Type B pancreatic cell (in vitro differentiated cells): ENCODE results near the gene EIF3I. TPM values are rescaled to one million over a fixed set of nuclear protein-coding genes. Genes with fewer than 3 reads are reported as not detected.

Source experiments
- DNase-seq: peaks from one replicate; pipeline ENCODE4 v3.0.0; 2021; ENCODE audit warnings: mixed read lengths; ENCODE audit not compliant: unreplicated experiment; ENCODE audit errors: extremely low spot score
- H3K27ac Mint-ChIP-seq: 2 replicates; pipeline ENCODE4 v1.8.0; 2021; ENCODE audit warnings: mild to moderate bottlenecking, mixed read lengths
- H3K27me3 Mint-ChIP-seq: 2 replicates; pipeline ENCODE4 v1.8.0; 2021; ENCODE audit warnings: mixed read lengths
- H3K36me3 Mint-ChIP-seq: 2 replicates; pipeline ENCODE4 v1.8.0; 2021; ENCODE audit warnings: mixed read lengths
- H3K4me1 Mint-ChIP-seq: one replicate; pipeline ENCODE4 v1.8.0; 2021; ENCODE audit warnings: mixed read lengths; ENCODE audit not compliant: unreplicated experiment
- H3K4me3 Mint-ChIP-seq: 2 replicates; pipeline ENCODE4 v1.8.0; 2021; ENCODE audit warnings: mild to moderate bottlenecking, mixed read lengths
- H3K9me3 Mint-ChIP-seq: 2 replicates; pipeline ENCODE4 v1.8.0; 2021; ENCODE audit warnings: mixed read lengths
- long read RNA-seq: library from polyadenylated mRNA; unstranded; transcript quantifications from one replicate; pipeline ENCODE4 v2.0.0, GENCODE V29; 2020
- total RNA-seq: library from RNA; stranded (reverse); gene quantifications from 2 replicates; pipeline ENCODE4 v1.2.1, GENCODE V29; 2021; ENCODE audit warnings: low replicate concordance
- TF ChIP-seq, protein P1 (sequence below): fragments of 200-600 bp; sonication (generic); conservative IDR thresholded peaks from 2 replicates; pipeline ENCODE4 v1.5.0; 2021; ENCODE audit warnings: antibody characterized with exemption, mild to moderate bottlenecking

EIF3I gene
- 162 and 179 TPM in 2 replicates for total RNA-seq
- long read RNA-seq, transcript EIF3I-202 (11 exons, 1,458 nt), result major isoform, 880 of 1,005 reads
- long read RNA-seq, partial matches to known transcripts, result 103 of 1,005 reads
- long read RNA-seq, other reads (novel, unspliced or antisense), result 22 of 1,005 reads

GRCh38 chr1:32221980-32222755 is at the start of gene EIF3I, which contains the start of gene TMEM234:
Gene EIF3I (plus strand): TSS chr1:32222407. CDS start chr1:32222442, 35 bp downstream.
Gene TMEM234 (minus strand): TSS chr1:32222353. CDS start chr1:32222322, 31 bp downstream.
- H3K9me3 Mint-ChIP-seq, result no peaks in the 10 kb centered on the region
- H3K4me3 Mint-ChIP-seq, result peak within 1 kb of the TSS; percentile 98
- H3K27me3 Mint-ChIP-seq, result no peaks in the 10 kb centered on the region
- peak; percentile 90 for DNase-seq
- TF ChIP-seq, protein P1, sequence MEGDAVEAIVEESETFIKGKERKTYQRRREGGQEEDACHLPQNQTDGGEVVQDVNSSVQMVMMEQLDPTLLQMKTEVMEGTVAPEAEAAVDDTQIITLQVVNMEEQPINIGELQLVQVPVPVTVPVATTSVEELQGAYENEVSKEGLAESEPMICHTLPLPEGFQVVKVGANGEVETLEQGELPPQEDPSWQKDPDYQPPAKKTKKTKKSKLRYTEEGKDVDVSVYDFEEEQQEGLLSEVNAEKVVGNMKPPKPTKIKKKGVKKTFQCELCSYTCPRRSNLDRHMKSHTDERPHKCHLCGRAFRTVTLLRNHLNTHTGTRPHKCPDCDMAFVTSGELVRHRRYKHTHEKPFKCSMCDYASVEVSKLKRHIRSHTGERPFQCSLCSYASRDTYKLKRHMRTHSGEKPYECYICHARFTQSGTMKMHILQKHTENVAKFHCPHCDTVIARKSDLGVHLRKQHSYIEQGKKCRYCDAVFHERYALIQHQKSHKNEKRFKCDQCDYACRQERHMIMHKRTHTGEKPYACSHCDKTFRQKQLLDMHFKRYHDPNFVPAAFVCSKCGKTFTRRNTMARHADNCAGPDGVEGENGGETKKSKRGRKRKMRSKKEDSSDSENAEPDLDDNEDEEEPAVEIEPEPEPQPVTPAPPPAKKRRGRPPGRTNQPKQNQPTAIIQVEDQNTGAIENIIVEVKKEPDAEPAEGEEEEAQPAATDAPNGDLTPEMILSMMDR, result no peak
- peaks cover 18% of the 10 kb centered on the region for H3K4me1 Mint-ChIP-seq
- H3K27ac Mint-ChIP-seq, result peak within 1 kb of the TSS; percentile 98
- H3K36me3 Mint-ChIP-seq, result peaks cover 13% of the 10 kb centered on the region

DNA sequence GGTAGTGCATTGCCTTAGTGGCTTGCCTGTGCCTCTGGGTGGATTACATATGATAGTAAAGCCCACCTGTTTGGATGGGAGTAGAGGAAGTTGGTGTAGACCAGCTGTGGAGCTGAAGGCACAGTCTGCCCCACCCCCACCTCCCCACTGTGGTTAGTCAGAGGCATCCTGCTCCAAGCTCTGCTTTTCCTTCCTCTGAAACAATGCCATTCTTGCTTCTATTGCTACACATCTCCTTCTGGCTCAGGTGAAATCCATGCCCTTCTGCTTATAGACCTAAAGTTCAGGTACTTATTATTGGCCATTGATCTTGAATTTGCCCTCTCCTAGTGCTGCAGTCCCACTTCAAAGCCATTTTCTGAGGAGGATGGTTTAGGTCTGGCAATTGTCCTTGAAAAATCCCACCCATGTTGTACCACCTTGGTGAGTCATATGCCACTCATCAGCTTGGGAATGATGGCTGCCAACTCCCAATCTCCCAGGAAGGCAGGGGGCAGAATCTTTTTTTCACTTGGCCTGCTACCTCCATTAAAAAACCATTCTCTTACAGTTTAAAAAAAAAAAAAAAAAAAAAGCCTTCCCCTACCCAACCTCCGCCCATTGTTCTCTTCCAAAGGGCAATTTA is 49.5 kb upstream of the EIF3I start:
- H3K9me3 Mint-ChIP-seq, result no peaks in the 10 kb centered on the region
- H3K4me3 Mint-ChIP-seq, result no peak overlapping the region
- no peak overlapping the region for H3K27ac Mint-ChIP-seq
- no peaks in the 10 kb centered on the region for H3K27me3 Mint-ChIP-seq
- TF ChIP-seq, protein P1, result no peak
- H3K36me3 Mint-ChIP-seq, result peaks cover 25% of the 10 kb centered on the region
- no peak for DNase-seq
- no peaks in the 10 kb centered on the region for H3K4me1 Mint-ChIP-seq

DNA sequence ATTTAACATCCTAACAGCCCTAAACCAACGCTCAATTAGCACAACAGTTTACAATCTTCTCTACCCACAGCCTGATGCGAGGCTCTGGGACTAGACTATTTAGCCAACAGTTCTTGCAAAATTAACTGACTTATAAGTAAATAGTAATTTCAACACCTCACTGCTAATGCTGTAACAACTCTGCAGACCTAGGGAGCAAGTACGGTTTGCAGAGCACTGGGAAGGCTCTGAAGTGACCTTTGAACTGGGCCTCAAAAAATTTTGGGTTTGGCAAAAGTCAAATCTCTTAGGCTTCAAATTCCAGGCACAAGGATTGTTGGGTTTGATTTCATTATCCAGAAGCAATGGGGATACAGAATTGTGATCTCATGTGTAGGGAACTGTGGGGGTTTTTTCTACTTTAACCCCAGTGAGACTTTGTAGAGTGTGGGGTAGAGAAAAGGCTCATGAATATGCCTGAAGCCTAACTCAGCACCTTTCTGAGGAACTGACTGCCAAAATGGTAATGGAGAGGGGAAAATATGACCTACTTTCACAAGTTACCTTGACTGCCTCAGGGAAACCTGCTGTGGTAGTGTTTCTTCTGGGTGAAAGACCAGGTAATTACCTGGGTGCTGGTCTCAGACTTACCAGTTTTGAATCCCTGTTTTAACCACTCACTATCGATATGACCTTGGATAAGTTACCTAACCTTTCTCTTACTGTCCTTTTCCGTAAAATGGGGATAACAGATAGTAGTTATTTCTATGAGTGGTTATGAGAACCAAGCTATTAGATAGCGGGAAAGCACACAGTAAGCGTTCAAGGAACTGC is 43.6 kb upstream of the EIF3I start:
- Mint-ChIP-seq H3K27me3 (no peaks in the 10 kb centered on the region), H3K4me3 (peak overlapping the region; percentile 93), H3K4me1 (peaks cover 16% of the 10 kb centered on the region), H3K9me3 (no peaks in the 10 kb centered on the region), H3K36me3 (peaks cover 24% of the 10 kb centered on the region), H3K27ac (peak overlapping the region; percentile 95)
- TF ChIP-seq, protein P1, result no peak
- DNase-seq, result no peak

DNA sequence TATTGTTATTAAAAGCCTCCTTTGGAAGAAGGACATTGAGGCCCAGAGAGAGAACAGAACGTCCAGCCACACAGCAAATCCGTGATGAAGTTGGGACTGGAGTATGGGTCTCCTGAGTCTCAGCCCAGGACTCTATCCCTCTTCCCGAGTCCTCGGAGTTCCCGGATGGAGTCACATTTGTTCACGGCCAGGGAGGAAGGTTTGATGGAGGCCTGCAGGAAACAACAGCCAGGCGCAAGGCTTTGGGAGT is 43.1 kb upstream of the EIF3I start:
- Mint-ChIP-seq H3K36me3 (peaks cover 27% of the 10 kb centered on the region), H3K4me1 (peaks cover 19% of the 10 kb centered on the region), H3K9me3 (no peaks in the 10 kb centered on the region), H3K27me3 (no peaks in the 10 kb centered on the region), H3K27ac (peak overlapping the region; percentile 95), H3K4me3 (peak overlapping the region; percentile 93)
- no peak for DNase-seq
- TF ChIP-seq, protein P1, result no peak

DNA sequence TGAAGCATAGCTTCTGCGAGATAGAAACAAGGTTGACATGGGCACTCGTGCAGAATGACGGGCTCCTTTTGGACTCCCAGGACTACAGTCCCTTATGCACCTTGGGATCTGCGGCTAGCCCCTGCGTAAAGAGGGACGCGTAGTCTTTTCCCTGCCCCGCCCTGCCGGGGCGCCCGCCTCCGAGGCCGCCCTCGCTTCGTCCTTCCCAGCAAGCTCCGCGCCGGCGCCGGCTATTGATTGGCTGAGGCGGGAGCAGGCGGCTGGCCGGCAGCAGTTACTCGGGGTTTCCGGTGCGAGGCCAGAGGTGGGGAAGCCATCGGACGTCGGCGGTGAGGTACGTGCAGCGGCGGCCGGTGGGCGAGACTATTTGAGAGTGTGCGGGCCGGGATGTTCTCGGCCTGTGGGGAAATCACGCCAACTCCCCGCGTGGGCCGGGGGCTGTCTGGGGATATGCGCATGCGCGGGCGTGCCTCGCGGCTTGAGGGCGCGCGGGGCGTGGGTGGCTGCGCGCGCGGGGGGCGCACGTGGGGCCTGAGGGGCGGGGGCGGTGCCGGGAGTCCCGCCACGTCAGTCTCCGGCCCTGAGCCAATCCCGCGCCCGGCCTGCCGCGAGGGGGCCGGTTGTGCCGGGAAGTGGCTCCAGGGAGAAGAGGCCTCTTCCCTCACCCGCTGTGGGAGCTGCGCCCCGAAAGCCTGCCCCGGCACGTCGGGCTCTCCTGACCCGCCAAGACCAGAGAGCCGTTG is 42.6 kb upstream of the EIF3I start, which contains the start of gene TXLNA:
Gene TXLNA, plus strand, starts transcription at position 233 of the 743 bp plus-strand sequence. CDS start 671 bp downstream, outside the sequence.
- Mint-ChIP-seq H3K27me3 (no peaks in the 10 kb centered on the region), H3K36me3 (peaks cover 25% of the 10 kb centered on the region), H3K27ac (peak within 1 kb of the TSS; percentile 95), H3K4me1 (peaks cover 22% of the 10 kb centered on the region), H3K4me3 (peak within 1 kb of the TSS; percentile 96), H3K9me3 (no peaks in the 10 kb centered on the region)
- TF ChIP-seq, protein P1, result peak; percentile 12
- DNase-seq, result peak; percentile 94
